Smooth muscle cell (in vitro differentiated cells): Measurements from ENCODE around the gene ZNF800. TPM values are rescaled to one million over a fixed set of nuclear protein-coding genes. Genes with fewer than 3 reads are reported as not detected.
"Not testable (repeated sequence)": the region's sequence is repeated elsewhere in the genome, so short reads cannot be mapped to it uniquely, and the experiment has no call there.

Source experiments
- DNase-seq: peaks from one replicate; lab custom pipeline; 2025; ENCODE audit not compliant: unreplicated experiment; lab: John Stamatoyannopoulos, UW
- H2AFZ ChIP-seq: fragments of 200-600 bp; sonication (generic); 2 replicates; pipeline ENCODE4 v1.6.0; 2016; ENCODE audit warnings: antibody characterized with exemption, low read depth, mild to moderate bottlenecking
- H3F3A ChIP-seq: fragments of 200-600 bp; sonication (generic); 2 replicates; pipeline ENCODE4 v1.6.0; 2017; ENCODE audit warnings: antibody characterized with exemption, low read depth
- H3K27ac ChIP-seq: fragments of 200-600 bp; sonication (generic); 2 replicates; pipeline ENCODE4 v1.5.1; 2016; ENCODE audit warnings: low read depth, mild to moderate bottlenecking
- H3K27me3 ChIP-seq: fragments of 200-600 bp; sonication (generic); 2 replicates; pipeline ENCODE4 v1.6.1; 2016; ENCODE audit warnings: low read depth, mild to moderate bottlenecking
- H3K36me3 ChIP-seq: fragments of 200-600 bp; sonication (generic); 2 replicates; pipeline ENCODE4 v1.5.1; 2016; ENCODE audit warnings: low read depth
- H3K4me1 ChIP-seq: fragments of 200-600 bp; sonication (generic); 2 replicates; pipeline ENCODE4 v1.5.1; 2016; ENCODE audit warnings: low read depth
- H3K4me2 ChIP-seq: fragments of 200-600 bp; sonication (generic); 2 replicates; pipeline ENCODE4 v1.6.0; 2016; ENCODE audit warnings: mild to moderate bottlenecking
- H3K4me3 ChIP-seq: fragments of 200-600 bp; sonication (generic); 2 replicates; pipeline ENCODE4 v1.5.1; 2016; ENCODE audit warnings: mild to moderate bottlenecking
- H3K79me2 ChIP-seq: fragments of 200-600 bp; sonication (generic); 2 replicates; pipeline ENCODE4 v1.6.0; 2016; ENCODE audit warnings: low read depth, mild to moderate bottlenecking
- H3K9ac ChIP-seq: fragments of 200-600 bp; sonication (generic); 2 replicates; pipeline ENCODE4 v1.6.0; 2016; ENCODE audit warnings: low read depth
- H3K9me3 ChIP-seq: fragments of 200-600 bp; sonication (generic); replicated peaks from 2 replicates; pipeline ENCODE4 v1.5.1; 2016; ENCODE audit warnings: low read depth
- H4K20me1 ChIP-seq: fragments of 200-600 bp; sonication (generic); 2 replicates; pipeline ENCODE4 v1.6.0; 2016; ENCODE audit warnings: low read depth
- WGBS: methylation state at CpG from one replicate; pipeline ENCODE4 v1.1.7; 2016; ENCODE audit warnings: low lambda C conversion rate; 5-methylcytosine and 5-hydroxymethylcytosine counted together
- polyA plus RNA-seq: library from polyadenylated mRNA; unstranded; fragments of >200 nt; fragmentation: Nextera tagmentation; extraction: Ambion mirVana; gene quantifications from 2 replicates; pipeline ENCODE4 v1.2.1, GENCODE V29; 2016
- total RNA-seq: library from RNA; depleted of rRNA; stranded (reverse); fragments of >200 nt; gene quantifications from 2 replicates; pipeline ENCODE4 v1.2.3, GENCODE V29; 2014
- TF ChIP-seq, protein P1 (sequence below): fragments of 200-600 bp; sonication (generic); IDR thresholded peaks from 2 replicates; pipeline ENCODE4 v1.5.1; 2017; ENCODE audit warnings: borderline replicate concordance, mild to moderate bottlenecking, antibody characterized with exemption; ENCODE audit not compliant: insufficient read depth, poor library complexity, severe bottlenecking

ZNF800 gene
- total and polyA plus RNA-seq, 2 experiments from 2014 or later = 12.8 to 23.5 TPM

DNA sequence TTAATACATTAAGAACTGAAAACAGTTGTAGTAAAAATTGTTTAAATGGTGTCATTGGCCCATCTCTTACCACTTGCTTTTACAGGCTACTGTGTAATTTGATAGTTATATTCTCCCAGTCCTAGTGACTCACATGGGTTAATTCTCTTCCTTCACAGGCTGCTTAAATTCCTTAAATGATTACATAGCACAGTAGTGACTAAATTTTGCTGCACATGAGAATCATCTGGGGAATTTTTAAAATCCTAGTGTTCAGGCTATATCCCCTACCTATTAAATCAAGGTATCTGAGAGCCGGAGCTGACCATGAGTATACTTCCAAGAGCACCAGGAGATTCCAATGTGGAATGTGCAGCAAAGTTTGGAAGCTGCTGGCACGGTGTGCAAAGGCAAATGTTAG is 45.3 kb upstream of the ZNF800 start:
- H3K4me3 ChIP-seq = no peak overlapping the region
- H3F3A ChIP-seq = no peaks in the 10 kb centered on the region
- no peak for DNase-seq
- TF ChIP-seq, protein P1, sequence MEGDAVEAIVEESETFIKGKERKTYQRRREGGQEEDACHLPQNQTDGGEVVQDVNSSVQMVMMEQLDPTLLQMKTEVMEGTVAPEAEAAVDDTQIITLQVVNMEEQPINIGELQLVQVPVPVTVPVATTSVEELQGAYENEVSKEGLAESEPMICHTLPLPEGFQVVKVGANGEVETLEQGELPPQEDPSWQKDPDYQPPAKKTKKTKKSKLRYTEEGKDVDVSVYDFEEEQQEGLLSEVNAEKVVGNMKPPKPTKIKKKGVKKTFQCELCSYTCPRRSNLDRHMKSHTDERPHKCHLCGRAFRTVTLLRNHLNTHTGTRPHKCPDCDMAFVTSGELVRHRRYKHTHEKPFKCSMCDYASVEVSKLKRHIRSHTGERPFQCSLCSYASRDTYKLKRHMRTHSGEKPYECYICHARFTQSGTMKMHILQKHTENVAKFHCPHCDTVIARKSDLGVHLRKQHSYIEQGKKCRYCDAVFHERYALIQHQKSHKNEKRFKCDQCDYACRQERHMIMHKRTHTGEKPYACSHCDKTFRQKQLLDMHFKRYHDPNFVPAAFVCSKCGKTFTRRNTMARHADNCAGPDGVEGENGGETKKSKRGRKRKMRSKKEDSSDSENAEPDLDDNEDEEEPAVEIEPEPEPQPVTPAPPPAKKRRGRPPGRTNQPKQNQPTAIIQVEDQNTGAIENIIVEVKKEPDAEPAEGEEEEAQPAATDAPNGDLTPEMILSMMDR = no peak
- no peak overlapping the region for H3K9ac ChIP-seq
- H2AFZ ChIP-seq = no peak overlapping the region
- peak overlapping the region; percentile 4 for H3K4me2 ChIP-seq
- H3K36me3 ChIP-seq = no peaks in the 10 kb centered on the region
- no peaks in the 10 kb centered on the region for H4K20me1 ChIP-seq
- no peaks in the 10 kb centered on the region for H3K9me3 ChIP-seq
- H3K79me2 ChIP-seq = no peaks in the 10 kb centered on the region
- H3K4me1 ChIP-seq = no peaks in the 10 kb centered on the region
- WGBS = 72% methylated on average over 2 of the region's 2 CpGs
- no peak overlapping the region for H3K27ac ChIP-seq
- H3K27me3 ChIP-seq = no peaks in the 10 kb centered on the region

DNA sequence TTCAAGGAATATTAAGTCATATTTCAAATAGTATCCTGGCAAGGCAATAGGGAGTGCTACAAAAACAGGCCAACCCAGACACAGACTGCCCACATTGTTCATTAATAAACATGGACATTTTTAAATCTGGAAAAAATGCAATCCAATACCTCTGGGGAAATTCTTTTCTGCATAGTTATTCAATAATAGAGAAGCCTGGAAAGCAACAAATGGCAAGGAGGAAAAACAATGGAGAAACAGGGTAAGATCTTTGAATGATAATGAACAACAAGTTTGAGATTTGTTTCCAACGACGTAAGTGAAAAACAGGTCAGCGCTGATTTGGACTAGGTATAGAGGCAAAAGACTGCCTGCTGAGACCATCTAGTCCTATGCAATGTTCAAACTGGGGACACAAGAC is 44.7 kb upstream of the ZNF800 start:
- WGBS = 87% methylated on average over 3 of the region's 3 CpGs
- H4K20me1 ChIP-seq = no peaks in the 10 kb centered on the region
- H3K27me3 ChIP-seq = no peaks in the 10 kb centered on the region
- H3K9me3 ChIP-seq = no peaks in the 10 kb centered on the region
- no peaks in the 10 kb centered on the region for H3K4me1 ChIP-seq
- H3K79me2 ChIP-seq = no peaks in the 10 kb centered on the region
- H3K36me3 ChIP-seq = no peaks in the 10 kb centered on the region
- no peak for DNase-seq
- TF ChIP-seq, protein P1 = no peak
- no peak overlapping the region for H3K27ac ChIP-seq
- H3K4me3 ChIP-seq = no peak overlapping the region
- H3K9ac ChIP-seq = no peak overlapping the region
- H3K4me2 ChIP-seq = peak overlapping the region; percentile 4
- no peak overlapping the region for H2AFZ ChIP-seq
- H3F3A ChIP-seq = no peaks in the 10 kb centered on the region

DNA sequence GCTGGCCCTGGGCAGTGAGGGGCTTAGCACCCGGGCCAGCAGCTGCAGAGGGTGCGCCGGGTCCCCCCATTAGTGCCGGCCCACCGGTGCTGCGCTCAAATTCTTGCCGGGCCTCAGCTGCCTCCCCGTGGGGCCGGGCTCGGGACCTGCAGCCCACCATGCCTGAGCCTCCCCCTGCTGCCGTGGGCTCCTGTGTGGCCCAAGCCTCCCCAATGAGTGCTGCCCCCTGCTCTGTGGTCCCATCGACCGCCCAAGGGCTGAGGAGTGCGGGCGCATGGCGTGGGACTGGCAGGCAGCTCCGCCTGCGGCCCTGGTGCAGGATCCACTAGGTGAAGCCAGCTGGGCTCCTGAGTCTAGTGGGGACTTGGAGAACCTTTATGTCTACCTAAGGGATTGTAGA is 36.8 kb upstream of the ZNF800 start:
- WGBS = 79% methylated on average over 12 of the region's 18 CpGs
- H3K79me2 ChIP-seq, H4K20me1 ChIP-seq, H3K36me3 ChIP-seq, H3K4me3 ChIP-seq, H3K27ac ChIP-seq, H3K4me1 ChIP-seq, H3K9ac ChIP-seq, H3K4me2 ChIP-seq, H3F3A ChIP-seq, H3K9me3 ChIP-seq, H3K27me3 ChIP-seq, DNase-seq, H2AFZ ChIP-seq: not testable (repeated sequence)

DNA sequence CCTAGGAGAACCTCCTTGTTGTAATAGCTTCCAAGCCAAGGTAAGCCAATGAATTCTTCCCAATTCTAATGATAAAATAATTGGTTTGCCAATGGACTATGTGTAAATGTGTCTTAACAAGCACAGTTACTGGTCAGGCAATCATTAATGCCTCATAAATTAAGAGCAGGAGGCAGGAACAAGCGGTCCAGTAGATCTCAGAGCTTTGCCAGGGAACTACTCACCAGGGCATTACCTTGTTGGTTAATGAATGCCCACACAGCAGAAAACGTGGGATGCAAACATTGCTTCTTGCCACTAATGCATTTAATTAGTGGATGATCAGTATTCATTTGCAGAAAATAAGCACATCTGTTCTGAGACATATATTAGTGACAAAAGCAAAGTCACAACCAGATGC is 26.7 kb upstream of the ZNF800 start:
- H3K27ac ChIP-seq = no peak overlapping the region
- no peaks in the 10 kb centered on the region for H3K4me1 ChIP-seq
- no peaks in the 10 kb centered on the region for H3K36me3 ChIP-seq
- DNase-seq = no peak
- no peaks in the 10 kb centered on the region for H4K20me1 ChIP-seq
- no peak overlapping the region for H3K4me2 ChIP-seq
- no peak overlapping the region for H3K4me3 ChIP-seq
- H3K27me3 ChIP-seq = no peaks in the 10 kb centered on the region
- no peaks in the 10 kb centered on the region for H3F3A ChIP-seq
- H2AFZ ChIP-seq = no peak overlapping the region
- WGBS = 65% methylated on average over 2 of the region's 2 CpGs
- no peaks in the 10 kb centered on the region for H3K79me2 ChIP-seq
- H3K9ac ChIP-seq = no peak overlapping the region
- TF ChIP-seq, protein P1 = no peak
- no peaks in the 10 kb centered on the region for H3K9me3 ChIP-seq
